Eye (tissue), 1 donor: ENCODE data around the gene GPATCH2L.

Source experiments
- DNase-seq: peaks from one replicate; pipeline ENCODE4 v3.0.0-alpha.2; 2015

The GPATCH2L gene

GRCh38 chr14:76257842-76258397, 106.2 kb downstream of the GPATCH2L start:
- DNase-seq, result no peak

- DNase-seq, result no peak
Observed at GRCh38 chr14:76259029-76259735, 107.5 kb downstream of the GPATCH2L start.

- DNase-seq, result no peak
Observed at GRCh38 chr14:76260749-76261148, 109.0 kb downstream of the GPATCH2L start.

GRCh38 chr14:76261371-76261811, 109.7 kb downstream of the GPATCH2L start:
- peak; percentile 50 for DNase-seq

- no peak for DNase-seq
Observed at GRCh38 chr14:76262641-76263040, 110.9 kb downstream of the GPATCH2L start.
